T-helper 1 cell treated with Interleukin-12 subunit alpha and Interleukin-12 subunit beta and Interleukin-4 antibody, amounts not matched to agents 30 μg/mL and 1 μg/mL, for 36 hours (primary cell): ENCODE measurements around the gene TNRC6A.

ENCODE experiments used
- H3K27ac Mint-ChIP-seq: one replicate; pipeline ENCODE4 v1.8.0; 2021; ENCODE audit warnings: mild to moderate bottlenecking, mixed read lengths
- H3K27me3 Mint-ChIP-seq: one replicate; pipeline ENCODE4 v1.8.0; 2021; ENCODE audit warnings: low read depth, mixed read lengths
- H3K36me3 Mint-ChIP-seq: one replicate; pipeline ENCODE4 v1.8.0; 2021; ENCODE audit warnings: low read depth, mixed read lengths
- H3K4me1 Mint-ChIP-seq: one replicate; pipeline ENCODE4 v1.8.0; 2021; ENCODE audit warnings: low read depth, mixed read lengths
- H3K4me3 Mint-ChIP-seq: one replicate; pipeline ENCODE4 v1.8.0; 2021; ENCODE audit warnings: mild to moderate bottlenecking, moderate library complexity, mixed read lengths
- H3K9me3 Mint-ChIP-seq: one replicate; pipeline ENCODE4 v1.8.0; 2021; ENCODE audit warnings: mixed read lengths

The TNRC6A gene

DNA sequence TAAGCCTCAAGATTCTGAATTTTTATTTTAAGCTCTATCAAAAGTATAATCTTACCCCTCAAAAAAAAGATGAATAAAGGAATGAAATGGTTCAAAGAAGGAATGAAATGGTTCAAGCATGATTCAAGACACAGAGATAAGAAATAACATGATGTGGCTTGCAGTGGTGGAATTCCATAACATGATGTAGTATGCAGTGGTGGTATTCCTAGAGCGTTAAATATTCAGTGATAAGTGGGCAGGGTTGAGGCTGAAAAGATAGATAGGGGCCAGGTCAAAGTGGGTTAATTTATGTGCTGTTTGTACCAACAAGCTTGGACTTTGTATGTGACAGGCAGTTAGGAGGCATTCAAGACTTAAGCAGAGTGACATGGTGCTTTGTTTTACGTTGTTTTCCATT is 29.6 kb downstream of the TNRC6A start:
- Mint-ChIP-seq H3K4me3 (no peak overlapping the region), H3K9me3 (no peaks in the 10 kb centered on the region), H3K36me3 (peaks cover 12% of the 10 kb centered on the region), H3K27ac (no peak overlapping the region), H3K27me3 (no peaks in the 10 kb centered on the region), H3K4me1 (peaks cover 3% of the 10 kb centered on the region)

DNA sequence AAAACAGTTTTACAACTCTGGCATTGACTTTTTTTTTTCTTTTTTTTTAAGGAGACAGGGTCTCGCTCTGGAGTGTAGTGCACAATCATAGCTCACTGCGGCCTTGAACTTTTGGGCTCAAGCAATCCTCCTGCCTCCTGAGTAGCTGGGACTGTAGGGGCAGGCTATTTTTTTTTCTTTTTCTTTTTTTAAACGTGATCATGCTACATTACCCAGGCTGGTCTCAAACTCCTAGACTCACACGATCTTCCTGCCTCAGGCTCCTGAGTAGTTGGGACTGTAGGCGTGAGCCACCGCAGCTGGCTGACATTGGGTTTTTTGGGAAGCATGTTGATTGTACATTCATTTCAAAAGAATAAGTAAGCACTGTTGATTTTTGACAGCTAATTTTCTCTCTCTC is 32.1 kb downstream of the TNRC6A start:
- no peaks in the 10 kb centered on the region for H3K9me3 Mint-ChIP-seq
- peaks cover 3% of the 10 kb centered on the region for H3K4me1 Mint-ChIP-seq
- H3K4me3 Mint-ChIP-seq = no peak overlapping the region
- H3K27ac Mint-ChIP-seq = no peak overlapping the region
- H3K27me3 Mint-ChIP-seq = no peaks in the 10 kb centered on the region
- H3K36me3 Mint-ChIP-seq = peaks cover 12% of the 10 kb centered on the region

DNA sequence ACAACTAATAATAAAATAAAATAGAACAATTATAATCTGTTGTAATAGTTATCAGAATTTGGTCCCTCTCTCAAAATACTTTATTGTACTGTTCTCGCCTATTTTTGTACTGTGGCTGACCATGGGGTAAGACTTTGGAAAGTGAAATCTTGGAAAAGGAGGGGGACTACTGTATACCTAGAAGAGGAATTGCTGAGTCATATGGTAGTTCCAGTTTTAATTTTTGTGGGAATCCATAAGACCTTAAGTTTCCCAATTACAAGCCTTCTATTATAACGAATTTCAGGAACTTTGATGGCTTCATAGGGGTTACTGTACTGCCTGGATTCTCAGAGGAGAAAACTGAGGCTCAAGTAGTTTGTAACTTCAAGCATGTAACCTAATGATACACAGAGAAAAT is 35.5 kb downstream of the TNRC6A start:
- Mint-ChIP-seq H3K4me3 (no peak overlapping the region), H3K36me3 (peaks cover 15% of the 10 kb centered on the region), H3K9me3 (no peaks in the 10 kb centered on the region), H3K27ac (no peak overlapping the region), H3K4me1 (peaks cover 7% of the 10 kb centered on the region), H3K27me3 (no peaks in the 10 kb centered on the region)

DNA sequence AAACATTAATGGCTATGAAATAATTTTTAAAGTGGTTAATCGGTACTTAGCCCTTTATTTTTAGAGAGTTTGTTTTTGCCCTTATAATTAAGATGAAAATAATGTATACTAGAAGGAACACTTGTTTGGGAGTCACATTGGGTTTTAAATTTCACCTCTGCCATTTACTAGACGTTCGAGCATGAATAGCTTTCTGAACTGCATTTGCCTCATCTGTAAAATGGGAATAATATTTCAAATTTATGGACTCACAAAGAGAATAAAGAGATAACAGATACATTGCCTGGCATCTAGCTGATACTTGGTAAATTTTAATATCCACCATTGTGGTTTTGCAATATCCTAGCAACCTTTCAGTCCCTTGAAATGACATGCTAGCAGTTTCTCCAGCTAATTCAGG is 36.6 kb downstream of the TNRC6A start:
- Mint-ChIP-seq H3K27me3 (no peaks in the 10 kb centered on the region), H3K4me1 (peaks cover 13% of the 10 kb centered on the region), H3K9me3 (no peaks in the 10 kb centered on the region), H3K27ac (no peak overlapping the region), H3K36me3 (peaks cover 15% of the 10 kb centered on the region), H3K4me3 (no peak overlapping the region)

DNA sequence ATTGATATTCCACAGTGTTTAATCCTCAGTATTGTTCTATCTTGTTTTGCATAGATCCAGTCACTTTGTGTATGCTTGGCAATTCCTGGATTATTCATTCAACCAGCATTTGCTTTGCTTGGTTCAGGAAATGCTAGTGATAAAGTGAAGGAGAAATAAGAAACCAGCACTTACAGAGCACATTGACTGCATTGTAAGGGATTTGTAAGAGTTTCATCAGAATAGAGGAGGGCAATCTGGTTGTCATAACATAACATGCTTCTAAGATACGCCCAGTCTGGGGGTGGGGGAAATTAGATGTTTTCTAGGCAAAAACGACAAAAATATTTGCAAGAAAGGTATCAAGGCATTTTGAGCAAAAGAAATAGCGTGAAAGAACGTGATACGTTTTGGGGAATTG is 40.4 kb downstream of the TNRC6A start:
- Mint-ChIP-seq H3K27me3 (no peaks in the 10 kb centered on the region), H3K27ac (no peak overlapping the region), H3K4me1 (peaks cover 12% of the 10 kb centered on the region), H3K9me3 (no peaks in the 10 kb centered on the region), H3K4me3 (no peak overlapping the region), H3K36me3 (peaks cover 15% of the 10 kb centered on the region)

DNA sequence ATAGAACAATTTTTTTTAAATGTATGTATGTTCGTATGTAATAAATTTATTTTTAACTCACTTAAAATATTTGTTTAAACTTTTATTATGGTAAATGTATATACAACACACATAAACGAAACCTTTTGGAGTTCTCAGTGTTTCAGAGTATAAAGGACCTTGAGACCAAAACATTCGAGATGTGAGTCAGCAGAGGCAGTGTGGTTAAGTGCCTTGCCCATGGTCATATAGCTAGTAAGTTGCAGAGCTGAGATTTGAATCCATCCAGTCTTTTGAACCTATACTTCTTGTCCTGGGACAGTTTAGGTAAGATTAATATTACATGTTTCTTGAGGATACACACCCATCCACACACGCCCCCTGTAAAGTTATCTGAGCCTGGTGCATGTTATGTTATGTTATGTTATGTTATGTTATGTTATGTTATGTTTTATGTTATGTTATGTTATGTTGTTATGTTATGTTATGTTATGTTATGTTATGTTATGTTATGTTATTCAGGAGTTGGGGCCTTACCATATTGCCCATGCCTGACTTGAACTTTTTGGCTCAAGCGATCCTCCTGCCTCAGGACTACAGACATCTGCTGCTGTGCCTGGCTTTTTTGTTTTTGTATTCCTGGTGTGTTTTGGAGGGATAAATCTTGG is 41.8 kb downstream of the TNRC6A start:
- peaks cover 12% of the 10 kb centered on the region for H3K4me1 Mint-ChIP-seq
- no peaks in the 10 kb centered on the region for H3K27me3 Mint-ChIP-seq
- no peak overlapping the region for H3K27ac Mint-ChIP-seq
- H3K9me3 Mint-ChIP-seq = no peaks in the 10 kb centered on the region
- H3K36me3 Mint-ChIP-seq = peaks cover 17% of the 10 kb centered on the region
- H3K4me3 Mint-ChIP-seq = no peak overlapping the region

DNA sequence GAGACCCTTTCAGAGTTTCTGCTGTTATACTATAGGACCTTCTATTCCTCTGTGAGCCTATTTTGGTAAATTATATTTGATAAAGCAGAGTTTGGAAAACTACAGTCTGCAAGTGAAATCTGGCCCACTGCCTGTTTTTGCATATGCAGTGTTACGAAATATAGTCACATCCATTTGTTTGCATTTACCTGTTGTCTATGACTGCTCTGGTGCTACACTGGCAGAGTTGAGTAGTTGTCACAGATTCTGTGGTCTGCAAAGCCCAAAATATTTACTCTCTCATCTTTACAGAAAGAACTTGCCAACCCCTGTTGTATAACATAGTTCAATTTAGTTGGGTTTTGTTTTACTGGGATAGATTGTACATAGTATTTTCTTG is 42.3 kb downstream of the TNRC6A start:
- peaks cover 17% of the 10 kb centered on the region for H3K36me3 Mint-ChIP-seq
- no peak overlapping the region for H3K4me3 Mint-ChIP-seq
- peaks cover 12% of the 10 kb centered on the region for H3K4me1 Mint-ChIP-seq

DNA sequence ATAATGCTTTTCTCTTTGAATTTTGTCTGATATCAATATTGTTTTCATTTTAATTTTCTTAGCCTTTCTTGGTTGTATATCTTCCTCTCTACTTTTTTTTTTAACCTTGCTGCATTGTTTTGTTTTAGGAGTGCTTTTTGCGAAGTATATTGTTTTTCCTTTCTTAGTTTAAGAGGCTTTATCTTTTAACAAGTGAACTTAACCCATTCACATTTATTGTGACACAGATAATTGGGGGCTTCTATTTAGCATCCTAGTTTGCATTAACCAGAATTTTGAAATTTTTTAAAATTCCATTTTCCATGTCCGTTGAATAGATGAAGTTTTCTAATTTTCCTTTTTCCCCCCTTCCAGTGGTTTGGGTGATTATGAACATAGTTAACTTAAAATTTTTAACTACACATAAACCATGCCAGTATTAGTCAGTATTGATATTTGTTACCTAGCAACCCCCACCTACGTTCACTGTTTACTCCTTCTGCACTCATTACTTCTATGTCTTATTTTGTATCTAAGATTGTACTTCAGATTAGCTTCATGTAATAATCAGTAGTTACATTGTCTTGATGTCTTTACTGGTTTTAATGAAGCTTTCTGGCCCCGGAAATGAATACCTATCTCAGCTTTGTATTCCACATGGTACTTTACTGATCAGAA is 44.4 kb downstream of the TNRC6A start:
- Mint-ChIP-seq H3K4me3 (no peak overlapping the region), H3K36me3 (peaks cover 22% of the 10 kb centered on the region), H3K9me3 (no peaks in the 10 kb centered on the region), H3K27me3 (no peaks in the 10 kb centered on the region), H3K27ac (no peak overlapping the region), H3K4me1 (peaks cover 12% of the 10 kb centered on the region)

More for the DNA sequence above, 42.3 kb downstream of the TNRC6A start:
- Mint-ChIP-seq H3K27me3 (no peaks in the 10 kb centered on the region), H3K27ac (no peak overlapping the region), H3K9me3 (no peaks in the 10 kb centered on the region)

DNA sequence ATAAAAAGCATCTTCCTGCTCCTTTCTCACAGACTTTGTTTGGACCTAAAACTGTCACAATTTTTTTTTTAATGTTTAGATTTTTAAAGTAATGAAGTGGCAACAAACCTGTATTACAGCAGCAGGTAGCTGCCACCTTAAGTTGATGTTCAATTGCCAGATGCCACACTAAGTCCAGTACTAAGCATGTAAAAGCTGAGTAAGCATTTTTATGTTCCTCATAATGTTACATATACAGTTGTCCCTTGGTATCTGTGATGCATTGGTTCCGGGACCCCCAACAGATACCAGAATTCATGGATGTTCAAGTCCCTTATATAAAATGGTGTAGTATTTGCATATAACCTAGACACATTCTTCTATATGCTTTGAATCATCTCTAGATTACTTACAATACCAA is 45.1 kb downstream of the TNRC6A start:
- peaks cover 10% of the 10 kb centered on the region for H3K4me1 Mint-ChIP-seq
- H3K27ac Mint-ChIP-seq = no peak overlapping the region
- peaks cover 26% of the 10 kb centered on the region for H3K36me3 Mint-ChIP-seq
- no peak overlapping the region for H3K4me3 Mint-ChIP-seq
- H3K9me3 Mint-ChIP-seq = no peaks in the 10 kb centered on the region
- no peaks in the 10 kb centered on the region for H3K27me3 Mint-ChIP-seq

DNA sequence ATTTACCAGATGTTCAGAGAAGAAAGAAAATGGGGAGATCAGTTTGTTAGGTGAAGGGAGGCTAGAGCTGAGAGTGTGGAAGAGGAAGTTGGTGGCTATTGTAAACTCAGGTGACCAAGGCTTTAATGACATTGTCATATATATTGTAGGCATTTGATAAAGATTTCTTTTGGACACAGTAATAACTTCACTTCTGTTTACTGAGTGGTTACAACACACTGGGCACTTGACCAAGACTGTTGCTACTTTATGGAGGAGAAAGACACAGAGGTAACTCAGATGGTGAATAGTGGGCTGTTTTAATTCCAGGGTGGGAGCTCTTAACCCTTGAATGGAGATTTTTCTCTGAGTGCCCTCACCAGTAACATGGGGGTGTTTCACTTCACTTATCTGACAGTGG is 46.0 kb downstream of the TNRC6A start:
- Mint-ChIP-seq H3K27me3 (no peaks in the 10 kb centered on the region), H3K4me3 (no peak overlapping the region), H3K9me3 (no peaks in the 10 kb centered on the region), H3K27ac (no peak overlapping the region), H3K4me1 (peaks cover 3% of the 10 kb centered on the region), H3K36me3 (peaks cover 29% of the 10 kb centered on the region)

DNA sequence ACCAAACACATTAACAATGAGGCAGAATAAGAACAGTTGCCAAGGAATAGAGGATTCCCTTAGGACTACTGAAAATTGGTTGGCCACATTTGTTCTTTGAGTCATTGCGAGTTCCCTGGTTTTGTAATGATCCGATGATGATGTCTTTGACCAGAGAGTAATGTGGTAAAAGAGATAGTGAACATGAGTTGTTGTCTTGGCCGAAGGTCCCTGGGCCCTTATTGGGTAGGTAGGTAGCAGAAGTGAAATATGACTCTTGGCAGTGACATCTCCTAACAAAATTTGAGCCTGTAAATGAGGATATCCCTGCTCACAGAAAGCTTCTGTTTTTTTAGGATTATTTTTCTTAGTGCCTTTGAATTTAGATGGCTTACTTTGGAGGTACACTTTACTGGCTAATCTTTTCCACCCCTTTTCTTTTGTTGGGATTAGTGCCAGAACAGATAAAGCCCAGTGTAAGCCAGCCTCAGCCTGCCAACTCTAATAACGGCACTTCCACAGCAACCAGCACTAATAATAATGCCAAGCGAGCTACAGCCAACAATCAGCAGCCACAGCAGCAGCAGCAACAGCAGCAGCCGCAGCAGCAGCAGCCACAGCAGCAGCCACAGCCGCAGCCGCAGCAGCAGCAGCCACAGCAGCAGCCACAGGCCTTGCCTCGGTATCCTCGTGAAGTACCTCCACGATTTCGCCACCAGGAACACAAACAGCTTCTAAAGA is 47.2 kb downstream of the TNRC6A start:
- Mint-ChIP-seq H3K27me3 (no peaks in the 10 kb centered on the region), H3K9me3 (no peaks in the 10 kb centered on the region), H3K36me3 (peaks cover 34% of the 10 kb centered on the region), H3K27ac (no peak overlapping the region), H3K4me3 (no peak overlapping the region), H3K4me1 (no peaks in the 10 kb centered on the region)

DNA sequence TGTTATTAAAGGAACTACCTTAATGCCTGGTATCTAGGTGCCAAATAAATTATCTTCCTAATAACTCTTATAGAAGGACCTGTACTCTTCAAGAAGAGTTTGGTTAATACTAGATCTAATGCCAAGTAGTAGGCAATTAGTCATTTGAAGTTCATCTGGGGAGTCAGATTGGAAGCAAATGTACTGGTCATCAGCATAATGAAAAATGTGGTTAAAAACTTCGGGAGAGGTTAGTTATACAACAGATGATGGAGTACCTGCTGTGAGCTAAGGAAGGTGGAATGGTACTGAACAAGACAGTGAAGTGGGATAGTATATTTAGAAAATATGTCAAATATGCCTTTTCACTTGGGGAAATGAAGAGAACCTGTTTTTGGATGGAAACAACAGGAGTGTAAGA is 49.2 kb downstream of the TNRC6A start:
- H3K36me3 Mint-ChIP-seq = peaks cover 37% of the 10 kb centered on the region
- H3K27me3 Mint-ChIP-seq = no peaks in the 10 kb centered on the region
- no peaks in the 10 kb centered on the region for H3K9me3 Mint-ChIP-seq
- H3K27ac Mint-ChIP-seq = no peak overlapping the region
- no peak overlapping the region for H3K4me3 Mint-ChIP-seq
- no peaks in the 10 kb centered on the region for H3K4me1 Mint-ChIP-seq

DNA sequence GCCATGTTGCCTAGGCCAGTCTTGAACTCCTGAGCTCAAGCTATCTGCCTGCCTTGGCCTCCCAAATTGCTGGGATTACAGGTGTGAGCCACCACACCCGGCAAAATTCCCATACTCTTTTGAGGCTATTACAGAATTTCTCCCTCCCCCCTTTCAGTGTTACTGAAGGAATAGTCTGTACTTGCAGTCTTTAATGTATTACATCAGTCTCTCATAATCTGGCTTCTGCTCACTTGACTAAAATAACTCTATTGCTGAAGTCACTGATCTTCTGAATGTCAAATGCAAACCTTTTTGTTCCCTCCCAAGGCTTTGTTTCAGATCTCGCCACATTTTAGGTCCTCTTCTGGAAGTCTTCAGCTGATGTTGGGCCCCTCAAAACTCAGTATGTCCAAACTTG is 51.8 kb downstream of the TNRC6A start:
- Mint-ChIP-seq H3K9me3 (no peaks in the 10 kb centered on the region), H3K27ac (no peak overlapping the region), H3K4me3 (no peak overlapping the region), H3K4me1 (no peaks in the 10 kb centered on the region), H3K36me3 (peaks cover 39% of the 10 kb centered on the region), H3K27me3 (no peaks in the 10 kb centered on the region)

DNA sequence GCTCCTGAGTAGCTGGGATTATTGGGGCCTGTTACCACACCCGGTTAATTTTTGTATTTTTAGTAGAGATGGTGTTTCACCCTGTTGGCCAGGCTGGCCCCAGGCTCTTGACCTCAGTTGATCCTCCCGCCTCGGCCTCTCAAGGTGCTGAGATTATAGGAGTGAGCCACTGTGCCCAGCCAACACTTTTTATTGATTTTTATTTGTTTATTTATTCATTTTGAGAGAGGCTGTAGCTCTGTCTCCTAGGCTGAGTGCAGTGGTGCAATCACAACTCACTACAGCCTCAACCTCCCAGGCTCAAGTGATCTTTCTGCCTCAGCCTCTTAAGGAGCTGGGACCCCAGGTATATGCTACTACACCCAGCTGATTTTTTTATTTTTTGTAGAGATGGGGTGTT is 54.7 kb downstream of the TNRC6A start:
- Mint-ChIP-seq H3K4me3 (no peak overlapping the region), H3K27ac (no peak overlapping the region), H3K36me3 (peaks cover 32% of the 10 kb centered on the region), H3K27me3 (no peaks in the 10 kb centered on the region), H3K4me1 (no peaks in the 10 kb centered on the region), H3K9me3 (no peaks in the 10 kb centered on the region)

DNA sequence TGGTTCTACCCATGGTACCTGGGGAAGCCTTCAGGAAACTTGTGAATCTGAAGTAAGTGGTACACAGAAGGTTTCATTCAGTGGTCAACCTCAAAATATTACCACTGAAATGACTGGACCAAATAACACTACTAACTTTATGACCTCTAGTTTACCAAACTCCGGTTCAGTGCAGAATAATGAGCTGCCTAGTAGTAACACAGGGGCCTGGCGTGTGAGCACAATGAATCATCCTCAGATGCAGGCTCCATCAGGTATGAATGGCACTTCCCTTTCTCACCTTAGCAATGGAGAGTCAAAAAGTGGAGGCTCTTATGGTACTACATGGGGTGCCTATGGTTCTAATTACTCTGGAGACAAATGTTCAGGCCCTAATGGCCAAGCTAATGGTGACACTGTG is 60.4 kb downstream of the TNRC6A start:
- no peaks in the 10 kb centered on the region for H3K9me3 Mint-ChIP-seq
- no peaks in the 10 kb centered on the region for H3K27me3 Mint-ChIP-seq
- no peak overlapping the region for H3K4me3 Mint-ChIP-seq
- H3K36me3 Mint-ChIP-seq = peaks cover 31% of the 10 kb centered on the region
- no peak overlapping the region for H3K27ac Mint-ChIP-seq
- H3K4me1 Mint-ChIP-seq = no peaks in the 10 kb centered on the region
